Measurements from ENCODE around the gene CRAT. TPM values are rescaled to one million over a fixed set of nuclear protein-coding genes. Genes with fewer than 3 reads are reported as not detected.

The CRAT gene
- total and polyA plus RNA-seq, 7 experiments from 2014 or later = 7.2 to 20.1 (median 11.4) TPM

GRCh38 chr9:129068110-129068509, 42.5 kb downstream of the CRAT start:
- intact Hi-C loops (cut with micrococcal nuclease) = no loop called here
- Mint-ChIP-seq H3K9me3 (no peaks in the 10 kb centered on the region), H3K27me3 (no peaks in the 10 kb centered on the region), H3K4me1 (peaks cover 20 to 40% (median 28%) of the 10 kb centered on the region in 7 donors), H3K27ac (peak overlapping the region in 8 of 9 donors; percentile 67 to 95 (median 92)), H3K4me3 (peak overlapping the region in 5 of 10 donors; percentile 60 to 84 (median 65)), H3K36me3 (peaks cover 0 to 21% (median 0%) of the 10 kb centered on the region in 5 donors)
- no peak for ATAC-seq
- no peak for DNase-seq
- H3K27me3 ChIP-seq (ENCODE audit: control insufficient read depth in 2 of 2, insufficient read depth in 2 of 2, low read length in 2 of 2) = no peaks in the 10 kb centered on the region
- H3K4me3 ChIP-seq (ENCODE audit: low read length) = no peak overlapping the region
- H3K27ac ChIP-seq (ENCODE audit: low read depth, low read length) = peak overlapping the region; percentile 37
- H3K4me1 ChIP-seq (ENCODE audit: control insufficient read depth in 2 of 2, insufficient read depth in 2 of 2, low read length in 2 of 2) = peaks cover 5 to 41% of the 10 kb centered on the region in 2 donors
- ChIA-PET CTCF (interaction anchor here (1.0 kb wide), 1 partner anchor 63 kb away, joined by 3 read pairs; no protein-coding TSS in a partner anchor), POLR2A (interaction anchor here (0.7 to 1.2 kb wide), 2 partner anchors 10 to 755 kb away, joined by 3 read pairs; no protein-coding TSS in a partner anchor)
- H3K36me3 ChIP-seq (ENCODE audit: control insufficient read depth in 2 of 3, insufficient read depth in 3 of 3, low read length in 3 of 3) = peaks cover 0 to 38% (median 4%) of the 10 kb centered on the region in 3 experiments
- H3K9me3 ChIP-seq (ENCODE audit: control insufficient read depth in 2 of 3, low read length in 3 of 3) = no peaks in the 10 kb centered on the region

GRCh38 chr9:129064499-129064908, 46.1 kb downstream of the CRAT start:
- Histone ChIP-seq H3K36me3 (ENCODE audit: control insufficient read depth in 2 of 3, insufficient read depth in 3 of 3, low read length in 3 of 3) (peaks cover 0 to 59% (median 4%) of the 10 kb centered on the region in 3 experiments), H3K4me1 (ENCODE audit: control insufficient read depth in 2 of 2, insufficient read depth in 2 of 2, low read length in 2 of 2) (peaks cover under 1 to 17% of the 10 kb centered on the region in 2 donors), H3K27ac (ENCODE audit: low read depth, low read length) (no peak overlapping the region), H3K27me3 (ENCODE audit: control insufficient read depth in 2 of 2, insufficient read depth in 2 of 2, low read length in 2 of 2) (no peaks in the 10 kb centered on the region), H3K9me3 (ENCODE audit: control insufficient read depth in 2 of 3, low read length in 3 of 3) (no peaks in the 10 kb centered on the region), H3K4me3 (ENCODE audit: low read length) (no peak overlapping the region)
- ChIA-PET POLR2A (no interaction called here), CTCF (interaction anchor here (0.6 kb wide), 1 partner anchor 67 kb away, joined by 3 read pairs; no protein-coding TSS in a partner anchor)
- DNase-seq (no peak), ATAC-seq (no peak)
- Mint-ChIP-seq H3K4me3 (no peak overlapping the region), H3K4me1 (peaks cover 12 to 15% (median 14%) of the 10 kb centered on the region in 7 donors), H3K27ac (no peak overlapping the region), H3K36me3 (peaks cover 0 to 31% (median 4%) of the 10 kb centered on the region in 5 donors), H3K27me3 (no peaks in the 10 kb centered on the region), H3K9me3 (no peaks in the 10 kb centered on the region)
- intact Hi-C loops (cut with micrococcal nuclease) = no loop called here

- Mint-ChIP-seq H3K36me3 (peaks cover 0 to 40% (median 4%) of the 10 kb centered on the region in 5 donors), H3K9me3 (no peaks in the 10 kb centered on the region), H3K27ac (no peak overlapping the region), H3K4me3 (no peak overlapping the region), H3K4me1 (peaks cover 0 to 1% (median under 1%) of the 10 kb centered on the region in 7 donors), H3K27me3 (no peaks in the 10 kb centered on the region)
- Histone ChIP-seq H3K9me3 (ENCODE audit: control insufficient read depth in 2 of 3, low read length in 3 of 3) (no peaks in the 10 kb centered on the region), H3K36me3 (ENCODE audit: control insufficient read depth in 2 of 3, insufficient read depth in 3 of 3, low read length in 3 of 3) (peaks cover 0 to 65% (median 4%) of the 10 kb centered on the region in 3 experiments), H3K27me3 (ENCODE audit: control insufficient read depth in 2 of 2, insufficient read depth in 2 of 2, low read length in 2 of 2) (no peaks in the 10 kb centered on the region), H3K4me1 (ENCODE audit: control insufficient read depth in 2 of 2, insufficient read depth in 2 of 2, low read length in 2 of 2) (peaks cover 0 to 3% of the 10 kb centered on the region in 2 donors), H3K27ac (ENCODE audit: low read depth, low read length) (no peak overlapping the region), H3K4me3 (ENCODE audit: low read length) (no peak overlapping the region)
- intact Hi-C loops (cut with micrococcal nuclease) = no loop called here
- CTCF ChIA-PET = no interaction called here
- POLR2A ChIA-PET = no interaction called here
- DNase-seq (no peak), ATAC-seq (no peak)
Measured at GRCh38 chr9:129063061-129063460, 47.5 kb downstream of the CRAT start.

GRCh38 chr9:129060991-129061390, 49.6 kb downstream of the CRAT start:
- Histone ChIP-seq H3K9me3 (ENCODE audit: control insufficient read depth in 2 of 3, low read length in 3 of 3) (no peaks in the 10 kb centered on the region), H3K4me3 (ENCODE audit: low read length) (no peak overlapping the region), H3K4me1 (ENCODE audit: control insufficient read depth in 2 of 2, insufficient read depth in 2 of 2, low read length in 2 of 2) (no peaks in the 10 kb centered on the region), H3K27ac (ENCODE audit: low read depth, low read length) (no peak overlapping the region), H3K36me3 (ENCODE audit: control insufficient read depth in 2 of 3, insufficient read depth in 3 of 3, low read length in 3 of 3) (peaks cover 0 to 54% (median 4%) of the 10 kb centered on the region in 3 experiments), H3K27me3 (ENCODE audit: control insufficient read depth in 2 of 2, insufficient read depth in 2 of 2, low read length in 2 of 2) (no peaks in the 10 kb centered on the region)
- ChIA-PET POLR2A (no interaction called here), CTCF (no interaction called here)
- DNase-seq (no peak), ATAC-seq (no peak)
- no peak overlapping the region for H3K4me3 Mint-ChIP-seq
- no peaks in the 10 kb centered on the region for H3K4me1 Mint-ChIP-seq
- peaks cover 0 to 38% (median 4%) of the 10 kb centered on the region in 5 donors for H3K36me3 Mint-ChIP-seq
- intact Hi-C loops (cut with micrococcal nuclease) = no loop called here
- no peak overlapping the region for H3K27ac Mint-ChIP-seq
- H3K9me3 Mint-ChIP-seq = no peaks in the 10 kb centered on the region
- no peaks in the 10 kb centered on the region for H3K27me3 Mint-ChIP-seq

- H3K27ac ChIP-seq (ENCODE audit: low read depth, low read length) = no peak overlapping the region
- no peaks in the 10 kb centered on the region for H3K9me3 ChIP-seq (ENCODE audit: control insufficient read depth in 2 of 3, low read length in 3 of 3)
- POLR2A ChIA-PET = interaction anchor here (0.6 to 1.3 kb wide), 2 partner anchors 9 to 335 kb away, joined by 3 read pairs; no protein-coding TSS in a partner anchor
- intact Hi-C loops (cut with micrococcal nuclease) = no loop called here
- Mint-ChIP-seq H3K4me3 (no peak overlapping the region), H3K36me3 (peaks cover 0 to 31% (median 4%) of the 10 kb centered on the region in 5 donors), H3K27me3 (no peaks in the 10 kb centered on the region), H3K9me3 (no peaks in the 10 kb centered on the region), H3K27ac (no peak overlapping the region), H3K4me1 (no peaks in the 10 kb centered on the region)
- no peak overlapping the region for H3K4me3 ChIP-seq (ENCODE audit: low read length)
- no peaks in the 10 kb centered on the region for H3K27me3 ChIP-seq (ENCODE audit: control insufficient read depth in 2 of 2, insufficient read depth in 2 of 2, low read length in 2 of 2)
- peaks cover 0 to 52% (median 0%) of the 10 kb centered on the region in 3 experiments for H3K36me3 ChIP-seq (ENCODE audit: control insufficient read depth in 2 of 3, insufficient read depth in 3 of 3, low read length in 3 of 3)
- ATAC-seq = no peak
- DNase-seq = no peak
- CTCF ChIA-PET = no interaction called here
- H3K4me1 ChIP-seq (ENCODE audit: control insufficient read depth in 2 of 2, insufficient read depth in 2 of 2, low read length in 2 of 2) = no peaks in the 10 kb centered on the region
Measured at GRCh38 chr9:129059796-129060785, 50.5 kb downstream of the CRAT start.

- Mint-ChIP-seq H3K9me3 (no peaks in the 10 kb centered on the region), H3K4me1 (no peaks in the 10 kb centered on the region), H3K4me3 (no peak overlapping the region), H3K36me3 (peaks cover 0 to 33% (median 4%) of the 10 kb centered on the region in 5 donors), H3K27me3 (no peaks in the 10 kb centered on the region), H3K27ac (peak overlapping the region in 1 of 9 donors; percentile 25)
- no peak overlapping the region for H3K27ac ChIP-seq (ENCODE audit: low read depth, low read length)
- no peaks in the 10 kb centered on the region for H3K27me3 ChIP-seq (ENCODE audit: control insufficient read depth in 2 of 2, insufficient read depth in 2 of 2, low read length in 2 of 2)
- H3K4me3 ChIP-seq (ENCODE audit: low read length) = no peak overlapping the region
- peaks cover 0 to 53% (median 0%) of the 10 kb centered on the region in 3 experiments for H3K36me3 ChIP-seq (ENCODE audit: control insufficient read depth in 2 of 3, insufficient read depth in 3 of 3, low read length in 3 of 3)
- H3K4me1 ChIP-seq (ENCODE audit: control insufficient read depth in 2 of 2, insufficient read depth in 2 of 2, low read length in 2 of 2) = no peaks in the 10 kb centered on the region
- ATAC-seq = no peak
- POLR2A ChIA-PET = interaction anchor here (0.9 to 1.3 kb wide), 2 partner anchors 8 to 15 kb away, joined by 3 read pairs; no protein-coding TSS in a partner anchor
- H3K9me3 ChIP-seq (ENCODE audit: control insufficient read depth in 2 of 3, low read length in 3 of 3) = no peaks in the 10 kb centered on the region
- CTCF ChIA-PET = no interaction called here
- intact Hi-C loops (cut with micrococcal nuclease) = no loop called here
- DNase-seq = no peak
Measured at GRCh38 chr9:129058965-129059795, 51.4 kb downstream of the CRAT start.

Measured in naive thymus-derived CD4-positive, alpha-beta T cell (primary cell).